H7 (cell line): ENCODE results near the gene ARHGEF10L. TPM values are rescaled to one million over a fixed set of nuclear protein-coding genes. Genes with fewer than 3 reads are reported as not detected.

Source experiments
- DNase-seq: peaks from one replicate; pipeline ENCODE4 v3.0.0; 2012
- H3K27me3 ChIP-seq: 2 replicates; pipeline ENCODE4 v1.6.0; 2011; ENCODE audit warnings: mild to moderate bottlenecking, low read length; ENCODE audit not compliant: control insufficient read depth, insufficient read depth
- H3K36me3 ChIP-seq: replicated peaks from 2 replicates; pipeline ENCODE4 v1.5.1; 2011; ENCODE audit warnings: low read length; ENCODE audit not compliant: control insufficient read depth, insufficient read depth
- H3K4me3 ChIP-seq: 2 replicates; pipeline ENCODE4 v1.5.1; 2011; ENCODE audit warnings: low read depth, mild to moderate bottlenecking, control low read depth, low read length, moderate library complexity; ENCODE audit not compliant: insufficient read depth
- total RNA-seq: library from RNA; depleted of rRNA; stranded (reverse); fragments of >200 nt; shearing (Covaris generic); gene quantifications from 2 replicates; pipeline ENCODE4 v1.2.3, GENCODE V29; 2014

ARHGEF10L gene
- total RNA-seq, 1 experiment from 2014 or later = 54.8 TPM

DNA sequence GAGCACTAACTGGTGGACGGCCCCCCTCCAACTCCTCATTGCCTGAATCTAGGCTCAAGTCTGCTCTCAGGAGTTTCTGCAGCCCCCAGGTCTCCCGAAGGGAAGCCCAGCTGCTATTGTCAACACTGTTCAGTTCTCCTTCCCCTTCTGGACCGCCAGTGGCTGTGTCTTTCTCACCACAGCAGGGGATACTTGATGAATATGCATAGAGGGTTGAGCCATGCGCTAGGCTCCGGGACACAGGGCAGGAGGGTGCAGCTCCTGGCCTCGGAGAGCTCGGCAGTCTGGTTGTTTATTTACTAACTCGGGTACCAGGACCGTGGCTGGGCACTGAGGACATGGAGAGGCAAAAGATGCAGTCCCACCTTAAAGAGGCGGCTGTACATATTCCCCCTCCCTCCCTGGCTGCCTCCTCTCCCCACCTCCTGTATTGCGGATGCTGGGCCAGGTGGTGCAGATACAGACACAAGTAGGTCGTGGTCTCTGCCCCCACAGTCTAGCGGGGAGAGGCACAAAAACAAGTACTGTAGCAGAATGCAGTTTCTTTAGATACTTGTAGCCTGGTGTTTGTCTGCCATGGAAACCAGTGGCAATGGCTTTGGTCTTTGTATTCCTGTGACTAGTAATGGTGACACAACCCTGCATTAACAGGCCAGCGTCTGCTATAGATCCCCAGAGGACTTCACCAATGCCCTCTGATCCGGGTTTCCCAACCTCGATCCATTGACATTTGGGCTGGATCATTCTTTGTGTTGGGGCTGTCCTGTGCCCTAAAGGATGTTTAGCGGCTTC is 26.2 kb downstream of the ARHGEF10L start:
- no peaks in the 10 kb centered on the region for H3K27me3 ChIP-seq
- no peaks in the 10 kb centered on the region for H3K36me3 ChIP-seq
- no peak overlapping the region for H3K4me3 ChIP-seq
- peak; percentile 80 for DNase-seq

DNA sequence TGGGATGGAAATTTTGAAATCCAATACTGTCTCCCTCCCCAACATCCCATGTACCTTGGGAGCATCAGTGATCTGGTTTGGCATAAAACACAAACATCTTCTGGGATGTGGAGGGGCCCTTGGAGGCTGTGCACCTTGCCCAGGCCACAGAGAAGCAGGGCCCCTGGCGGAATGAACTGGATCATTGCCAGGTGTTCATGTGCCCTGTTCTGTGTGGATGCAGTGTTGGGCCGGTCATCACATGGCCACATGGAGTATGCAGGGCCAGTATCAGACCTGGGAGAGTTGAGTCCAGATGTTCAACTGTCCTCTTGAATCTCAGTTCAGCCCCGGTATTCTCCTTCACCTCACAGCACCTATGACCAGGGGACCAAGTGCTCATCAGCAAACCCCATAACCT is 26.9 kb downstream of the ARHGEF10L start:
- Histone ChIP-seq H3K27me3 (no peaks in the 10 kb centered on the region), H3K4me3 (no peak overlapping the region), H3K36me3 (no peaks in the 10 kb centered on the region)
- DNase-seq = no peak

DNA sequence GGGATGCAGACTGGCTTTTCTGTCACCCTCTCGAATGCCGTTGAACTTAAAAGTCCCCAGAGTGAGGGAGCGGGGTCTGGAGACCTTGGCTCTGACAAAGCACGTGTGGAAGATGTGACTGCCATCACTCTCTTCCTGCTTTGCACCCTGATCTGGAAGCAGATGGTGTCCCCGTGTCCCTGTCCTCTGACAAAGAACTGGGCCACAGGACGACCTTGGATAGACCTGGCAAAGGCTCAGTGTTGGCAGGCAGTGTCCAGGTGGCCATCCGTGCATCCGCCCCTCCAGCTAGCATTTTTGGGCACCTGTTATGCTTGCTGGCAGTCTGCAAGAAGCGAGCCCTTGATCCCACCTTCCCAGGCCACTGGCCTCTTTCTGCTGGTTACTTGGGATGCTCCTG is 27.4 kb downstream of the ARHGEF10L start:
- no peaks in the 10 kb centered on the region for H3K27me3 ChIP-seq
- DNase-seq = no peak
- no peaks in the 10 kb centered on the region for H3K36me3 ChIP-seq
- no peak overlapping the region for H3K4me3 ChIP-seq

DNA sequence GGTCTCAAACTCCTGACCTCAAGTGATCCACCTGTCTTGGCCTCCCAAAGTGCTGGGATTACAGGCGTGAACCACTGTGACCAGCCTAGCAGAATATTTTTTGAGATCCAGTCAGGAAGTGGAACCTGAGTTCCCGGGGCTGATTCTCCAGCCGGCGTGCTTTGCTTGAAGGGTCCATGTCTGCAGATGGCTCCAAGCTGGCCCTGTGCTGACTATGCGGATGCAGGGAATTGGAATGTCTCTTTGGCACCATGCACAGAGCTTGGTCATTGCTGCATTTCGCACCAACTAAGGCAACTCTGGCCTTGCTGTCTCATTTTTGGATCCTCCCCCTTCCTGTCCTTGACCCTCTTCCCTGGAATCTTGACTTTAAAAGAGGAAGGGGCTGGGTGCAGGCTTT is 28.1 kb downstream of the ARHGEF10L start:
- H3K36me3 ChIP-seq = no peaks in the 10 kb centered on the region
- H3K27me3 ChIP-seq = no peaks in the 10 kb centered on the region
- no peak overlapping the region for H3K4me3 ChIP-seq
- no peak for DNase-seq

DNA sequence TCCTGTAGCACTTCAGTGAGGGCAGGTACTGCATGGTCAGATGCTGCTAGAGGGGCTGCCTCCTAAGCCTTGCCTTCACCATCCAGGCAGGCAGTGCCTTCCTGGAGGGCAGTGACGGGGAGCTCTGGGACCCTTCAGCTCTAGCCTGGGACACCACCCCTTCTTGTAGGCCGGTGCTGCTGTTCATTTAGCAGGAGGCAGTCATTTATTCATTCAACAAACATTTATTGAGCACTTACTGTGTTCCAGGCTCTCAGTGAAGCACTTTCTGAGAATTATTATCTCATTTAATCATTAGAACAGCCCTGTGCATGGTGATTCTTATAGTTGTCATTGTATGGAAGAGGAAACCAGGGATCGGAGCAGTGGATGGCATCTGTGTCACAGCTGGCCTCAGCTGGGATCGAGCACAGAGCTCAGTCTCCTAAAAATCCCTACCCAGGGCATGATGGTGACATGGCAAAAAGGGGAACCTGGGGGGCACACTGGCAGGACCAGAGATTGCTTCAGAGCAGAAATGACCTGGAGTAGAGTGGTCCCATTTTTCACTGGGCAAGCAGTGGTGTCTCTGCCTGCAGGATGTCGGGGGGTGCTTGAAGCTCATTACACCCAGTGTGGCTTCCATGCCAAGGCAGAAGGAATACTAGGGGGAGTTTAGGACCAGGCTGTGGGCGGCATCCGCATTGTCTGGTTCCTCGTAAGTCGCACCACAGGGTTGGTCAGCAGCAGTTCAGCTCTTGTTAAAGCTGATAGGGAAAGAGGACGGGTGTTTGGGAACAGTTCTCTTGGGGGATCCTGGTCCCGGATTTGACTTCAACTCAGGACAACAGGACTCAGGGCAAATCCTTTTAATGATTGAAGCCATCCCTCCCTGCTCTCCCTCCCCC is 28.8 kb downstream of the ARHGEF10L start:
- no peak overlapping the region for H3K4me3 ChIP-seq
- no peaks in the 10 kb centered on the region for H3K27me3 ChIP-seq
- no peaks in the 10 kb centered on the region for H3K36me3 ChIP-seq
- DNase-seq = no peak

DNA sequence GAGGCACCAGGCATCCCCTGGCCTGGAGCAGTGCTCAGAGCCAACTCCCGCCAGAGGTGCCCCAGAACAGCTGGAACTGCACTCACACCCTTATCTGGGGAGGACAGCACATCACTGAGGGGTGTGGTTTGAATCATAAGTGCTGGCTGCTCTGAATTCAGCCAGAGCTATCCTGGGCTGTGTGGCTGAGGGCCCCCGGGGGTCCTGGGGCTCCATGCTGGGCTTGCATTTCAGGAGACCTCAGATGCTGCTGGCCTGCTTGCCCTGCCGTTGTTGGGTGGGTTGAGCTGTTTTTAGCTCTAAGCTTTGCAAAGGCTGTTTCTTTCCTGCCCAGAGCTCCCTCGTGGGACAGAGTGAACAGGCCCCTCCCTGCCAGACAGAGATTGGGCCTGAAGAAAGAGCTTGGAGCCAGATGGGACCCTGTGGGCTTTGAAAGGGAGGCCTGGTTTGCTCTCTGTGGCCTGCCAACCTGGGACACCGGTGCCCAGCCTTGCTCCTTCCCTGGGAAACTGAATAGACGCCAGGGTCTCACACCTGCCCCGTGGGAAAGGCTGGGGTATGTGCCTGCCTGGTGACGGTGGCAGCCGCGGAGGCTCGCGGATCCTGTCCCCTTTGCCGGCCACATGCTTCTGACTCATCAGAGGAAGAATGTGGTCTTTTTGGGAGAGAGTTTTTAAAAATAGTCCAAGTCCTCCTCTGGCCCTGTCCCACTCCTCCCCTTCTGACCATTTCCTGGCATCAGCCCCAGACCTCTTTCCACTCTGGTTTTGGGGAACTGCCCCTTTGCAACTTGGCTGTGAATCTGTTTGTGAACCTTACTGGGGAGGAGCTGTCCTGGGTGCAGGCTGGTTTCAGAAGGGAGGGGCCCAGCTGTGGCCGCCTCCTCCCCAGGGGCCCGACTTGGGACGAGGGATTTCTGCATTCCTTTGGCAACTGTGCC is 30.0 kb downstream of the ARHGEF10L start:
- H3K4me3 ChIP-seq = no peak overlapping the region
- no peak for DNase-seq

DNA sequence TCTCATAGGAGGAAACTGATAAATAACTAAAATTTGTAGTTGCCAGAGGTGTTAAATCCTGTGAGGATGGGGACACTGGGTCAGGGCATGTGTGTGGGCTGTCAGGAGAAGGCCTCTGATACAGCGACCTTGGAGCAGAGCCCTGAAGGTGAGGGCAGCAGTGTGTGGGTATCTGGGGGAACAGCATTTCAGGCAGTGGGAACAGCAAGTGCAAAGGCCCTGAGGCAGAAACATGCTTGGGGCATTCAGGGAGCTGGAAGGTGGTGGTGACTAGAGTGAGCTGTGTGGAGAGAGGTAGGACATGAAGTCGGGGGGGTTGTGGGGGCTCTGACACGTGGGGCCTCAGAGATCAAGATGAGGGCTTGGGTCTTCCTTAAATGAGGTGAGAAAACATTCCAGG is 30.7 kb downstream of the ARHGEF10L start:
- H3K4me3 ChIP-seq = no peak overlapping the region
- no peaks in the 10 kb centered on the region for H3K27me3 ChIP-seq
- DNase-seq = no peak
- no peaks in the 10 kb centered on the region for H3K36me3 ChIP-seq

More for the DNA sequence above, 30.0 kb downstream of the ARHGEF10L start:
- Histone ChIP-seq H3K36me3 (no peaks in the 10 kb centered on the region), H3K27me3 (no peaks in the 10 kb centered on the region)

DNA sequence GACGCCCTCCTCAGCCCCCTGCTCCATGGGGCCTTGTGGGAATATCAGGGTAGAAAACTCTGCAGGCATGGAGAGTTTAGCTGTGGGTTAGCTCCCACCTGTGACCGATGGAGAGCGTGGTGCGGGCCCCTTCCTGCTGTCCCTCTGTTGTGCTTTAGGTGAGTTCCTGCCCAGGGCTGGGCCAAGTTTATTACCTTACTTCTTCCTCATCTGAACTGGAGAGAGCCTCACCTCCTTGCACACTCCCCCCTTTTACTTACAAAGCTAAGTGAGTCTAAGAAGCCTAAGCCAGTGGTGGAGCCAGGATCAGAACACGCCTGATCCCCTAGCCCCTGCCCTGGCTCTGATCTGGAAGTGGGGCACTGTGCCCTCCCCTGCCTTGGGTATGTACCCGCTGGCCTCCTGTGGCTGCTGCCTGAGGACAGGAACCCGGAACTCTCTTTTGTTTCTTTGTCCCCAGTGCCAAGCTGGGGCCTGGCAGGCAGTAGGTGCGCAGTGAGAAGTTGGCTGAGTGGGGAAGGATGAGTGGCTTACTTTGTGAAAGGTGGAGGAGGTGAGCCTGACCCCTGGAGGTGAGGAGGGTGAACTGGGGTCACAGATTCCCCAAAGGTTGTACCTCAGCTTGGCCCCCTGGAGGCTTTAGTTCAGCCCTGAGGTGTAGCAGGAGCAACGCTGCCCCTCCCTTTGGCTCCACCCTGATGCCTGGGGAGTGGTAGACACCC is 32.9 kb downstream of the ARHGEF10L start:
- Histone ChIP-seq H3K4me3 (no peak overlapping the region), H3K27me3 (no peaks in the 10 kb centered on the region), H3K36me3 (no peaks in the 10 kb centered on the region)
- DNase-seq = peak; percentile 89

DNA sequence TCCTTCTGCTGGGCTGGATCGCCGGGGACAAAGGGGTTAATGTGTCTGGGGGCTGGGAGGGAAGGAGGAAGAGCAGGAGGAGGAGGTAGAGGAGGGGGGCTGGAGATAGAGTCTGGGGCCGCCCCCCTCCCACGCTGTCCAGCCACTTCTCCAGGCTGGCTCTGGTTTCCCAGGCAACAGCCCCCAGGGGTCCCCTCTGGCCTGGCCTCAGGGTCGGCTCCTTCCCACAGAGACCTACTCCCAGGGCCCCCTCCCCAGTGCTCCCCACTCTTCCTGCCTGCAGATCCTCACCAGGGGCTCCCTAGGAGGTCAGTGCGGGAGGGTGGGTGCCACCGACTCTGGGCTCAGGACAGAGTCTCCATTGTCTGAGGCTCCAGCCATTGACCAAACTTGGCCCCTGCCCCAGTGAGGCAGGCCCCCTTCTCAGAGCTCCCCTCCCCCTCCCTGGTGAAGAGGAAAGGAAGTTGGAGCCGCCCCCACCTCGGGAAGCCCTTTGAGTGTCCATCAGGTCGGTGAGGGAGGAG is 34.1 kb downstream of the ARHGEF10L start:
- Histone ChIP-seq H3K36me3 (no peaks in the 10 kb centered on the region), H3K4me3 (no peak overlapping the region), H3K27me3 (no peaks in the 10 kb centered on the region)
- peak; percentile 92 for DNase-seq

DNA sequence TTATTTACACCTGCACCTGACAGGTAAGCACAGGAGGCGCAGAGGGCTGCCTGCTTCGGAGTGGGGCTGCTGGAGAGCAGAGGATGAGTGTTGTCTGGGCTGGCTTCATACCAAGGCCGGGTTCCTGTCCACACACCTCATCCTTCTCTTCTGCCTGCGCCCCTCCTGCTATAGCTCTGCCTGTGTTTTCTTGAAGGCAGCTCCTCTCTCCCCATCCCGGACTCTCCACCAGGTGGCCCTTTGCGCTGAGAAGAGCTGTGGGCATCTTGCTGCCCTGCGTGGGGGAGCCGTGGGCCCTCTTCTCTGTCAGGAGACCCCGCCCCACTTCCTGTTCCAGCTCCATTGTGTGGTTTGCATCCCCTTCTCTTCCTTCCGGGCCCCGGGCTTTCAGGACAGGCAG is 35.0 kb downstream of the ARHGEF10L start:
- Histone ChIP-seq H3K36me3 (no peaks in the 10 kb centered on the region), H3K4me3 (no peak overlapping the region), H3K27me3 (no peaks in the 10 kb centered on the region)
- DNase-seq = peak; percentile 81

DNA sequence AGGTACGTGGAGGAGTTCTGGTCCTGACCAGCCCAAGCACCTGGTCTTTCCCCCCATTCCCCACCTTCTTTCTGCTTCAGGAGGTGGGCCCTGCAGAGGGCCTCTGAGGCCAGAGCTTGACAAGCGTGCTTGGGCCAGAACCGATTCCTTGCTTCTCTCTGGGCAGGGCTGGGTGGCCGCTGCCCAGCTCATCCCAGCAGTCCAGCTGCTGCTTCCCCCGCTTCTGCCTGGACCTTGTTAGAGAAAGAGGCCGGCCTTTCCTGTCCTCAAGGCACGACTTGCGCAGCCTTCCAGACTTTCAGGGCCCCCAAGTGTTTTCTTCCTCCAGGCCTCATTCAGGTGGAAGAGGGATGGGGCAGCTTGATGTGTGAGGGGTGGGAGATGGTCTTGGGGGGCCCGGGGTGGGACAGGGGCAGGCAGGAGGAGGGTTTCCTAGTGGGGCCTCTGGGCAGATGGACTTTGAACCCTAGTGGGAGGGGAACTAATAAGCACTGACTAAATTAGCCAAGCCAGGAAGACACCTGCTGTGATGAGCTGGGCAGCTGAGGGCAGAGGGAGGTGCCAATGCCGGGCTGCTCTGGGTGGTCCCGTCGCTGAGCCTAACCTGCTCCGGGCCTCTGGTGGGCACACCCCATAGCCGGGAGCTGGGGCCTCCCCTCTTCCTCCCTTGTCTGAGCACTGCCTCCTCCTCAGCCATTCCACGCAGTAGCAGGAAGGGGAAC is 36.5 kb downstream of the ARHGEF10L start:
- Histone ChIP-seq H3K27me3 (no peaks in the 10 kb centered on the region), H3K4me3 (no peak overlapping the region), H3K36me3 (no peaks in the 10 kb centered on the region)
- DNase-seq = peak; percentile 44

DNA sequence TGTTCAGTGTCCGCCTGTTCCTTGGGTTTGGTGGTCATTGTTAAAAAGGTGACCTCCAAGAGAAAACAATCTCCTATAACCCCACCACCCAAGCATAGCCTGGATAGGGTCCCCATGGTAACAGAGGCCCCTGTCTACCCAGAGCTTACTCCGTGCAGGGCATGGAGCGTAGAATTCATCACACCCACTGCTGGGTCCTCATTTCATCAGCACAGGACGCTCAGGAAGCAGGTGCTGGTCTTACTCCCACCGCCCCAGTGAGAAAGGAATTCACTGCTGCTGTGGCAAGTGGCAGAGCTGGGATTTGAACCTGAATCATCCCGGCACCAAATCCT is 37.0 kb downstream of the ARHGEF10L start:
- peak; percentile 43 for DNase-seq
- H3K4me3 ChIP-seq = no peak overlapping the region

DNA sequence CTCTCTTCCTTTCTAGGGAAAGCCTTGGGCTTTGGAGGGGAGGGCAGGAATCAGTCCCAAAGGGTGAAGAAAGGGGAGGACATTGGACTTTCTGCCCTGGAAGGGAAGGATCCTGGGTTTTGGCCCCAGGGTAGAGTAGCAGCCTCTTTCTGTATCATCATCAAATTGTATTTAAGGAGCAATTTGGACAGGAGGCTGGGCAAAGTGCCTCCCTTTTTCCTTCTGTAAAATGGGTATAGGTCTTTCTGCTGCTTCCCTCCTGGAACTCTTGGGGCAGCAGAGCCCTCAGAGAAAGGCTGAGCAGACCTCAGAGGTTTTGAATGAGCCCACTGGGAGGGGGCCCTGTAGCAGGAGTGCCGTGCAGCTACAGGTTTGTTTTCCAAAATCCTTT is 38.4 kb downstream of the ARHGEF10L start:
- H3K36me3 ChIP-seq = no peaks in the 10 kb centered on the region; the same call in 1 of the 2 replicates
- DNase-seq = no peak
- no peaks in the 10 kb centered on the region for H3K27me3 ChIP-seq

More for the DNA sequence above, 37.0 kb downstream of the ARHGEF10L start:
- no peaks in the 10 kb centered on the region for H3K27me3 ChIP-seq
- H3K36me3 ChIP-seq = no peaks in the 10 kb centered on the region

More for the DNA sequence above, 38.4 kb downstream of the ARHGEF10L start:
- H3K4me3 ChIP-seq = no peak overlapping the region
